ENCODE data around the gene NRG3.

NRG3 gene

DNA sequence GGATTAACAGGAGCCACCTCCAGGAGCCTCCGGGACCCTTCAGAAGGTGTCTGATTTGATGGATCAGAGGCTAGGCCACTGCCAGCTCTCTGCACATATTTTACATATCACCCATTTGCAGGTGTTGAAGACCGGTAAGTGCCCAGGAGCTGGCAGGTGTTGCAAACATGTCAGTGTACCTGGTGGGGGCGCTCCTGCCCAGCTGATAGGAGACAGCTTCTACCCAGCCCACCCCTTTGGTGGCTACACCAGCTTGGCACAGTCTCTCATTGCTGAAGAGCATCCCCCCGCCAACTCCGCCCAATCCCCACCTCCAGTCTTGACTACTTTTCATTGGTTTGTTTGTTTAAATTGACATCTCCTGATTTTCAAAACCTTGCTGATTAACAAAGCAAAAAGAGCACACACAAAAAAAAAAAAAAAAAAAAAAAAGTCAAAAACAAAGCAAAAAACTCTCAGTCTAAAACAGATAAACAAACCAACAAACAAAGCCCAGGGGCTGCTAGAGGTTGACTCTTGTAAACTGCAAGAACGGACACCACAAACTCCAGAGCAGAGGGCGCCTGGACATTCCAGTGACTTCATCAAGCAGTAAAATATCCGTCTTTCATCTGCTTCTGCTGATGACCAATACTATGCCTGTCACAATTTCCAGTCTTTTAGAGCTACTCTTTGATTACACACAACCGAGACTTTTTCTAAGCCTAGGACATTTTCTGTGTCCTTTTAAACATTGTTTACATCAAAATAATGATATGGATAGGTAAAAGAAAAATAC, 275.3 kb downstream of the NRG3 start:
- Histone ChIP-seq H3K9me3 (no peaks in the 10 kb centered on the region), H3K36me3 (no peaks in the 10 kb centered on the region), H3K4me3 (ENCODE audit: low read depth, low read length) (peak overlapping the region; percentile 34), H3K4me1 (peaks cover 11% of the 10 kb centered on the region), H3K27me3 (no peaks in the 10 kb centered on the region)
- peak; percentile 89 for DNase-seq
- TF ChIP-seq, protein P1, sequence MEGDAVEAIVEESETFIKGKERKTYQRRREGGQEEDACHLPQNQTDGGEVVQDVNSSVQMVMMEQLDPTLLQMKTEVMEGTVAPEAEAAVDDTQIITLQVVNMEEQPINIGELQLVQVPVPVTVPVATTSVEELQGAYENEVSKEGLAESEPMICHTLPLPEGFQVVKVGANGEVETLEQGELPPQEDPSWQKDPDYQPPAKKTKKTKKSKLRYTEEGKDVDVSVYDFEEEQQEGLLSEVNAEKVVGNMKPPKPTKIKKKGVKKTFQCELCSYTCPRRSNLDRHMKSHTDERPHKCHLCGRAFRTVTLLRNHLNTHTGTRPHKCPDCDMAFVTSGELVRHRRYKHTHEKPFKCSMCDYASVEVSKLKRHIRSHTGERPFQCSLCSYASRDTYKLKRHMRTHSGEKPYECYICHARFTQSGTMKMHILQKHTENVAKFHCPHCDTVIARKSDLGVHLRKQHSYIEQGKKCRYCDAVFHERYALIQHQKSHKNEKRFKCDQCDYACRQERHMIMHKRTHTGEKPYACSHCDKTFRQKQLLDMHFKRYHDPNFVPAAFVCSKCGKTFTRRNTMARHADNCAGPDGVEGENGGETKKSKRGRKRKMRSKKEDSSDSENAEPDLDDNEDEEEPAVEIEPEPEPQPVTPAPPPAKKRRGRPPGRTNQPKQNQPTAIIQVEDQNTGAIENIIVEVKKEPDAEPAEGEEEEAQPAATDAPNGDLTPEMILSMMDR (IDR thresholded peaks at IDR 0.05; ENCODE audit: low read depth, low read length): peak; percentile 82

DNA sequence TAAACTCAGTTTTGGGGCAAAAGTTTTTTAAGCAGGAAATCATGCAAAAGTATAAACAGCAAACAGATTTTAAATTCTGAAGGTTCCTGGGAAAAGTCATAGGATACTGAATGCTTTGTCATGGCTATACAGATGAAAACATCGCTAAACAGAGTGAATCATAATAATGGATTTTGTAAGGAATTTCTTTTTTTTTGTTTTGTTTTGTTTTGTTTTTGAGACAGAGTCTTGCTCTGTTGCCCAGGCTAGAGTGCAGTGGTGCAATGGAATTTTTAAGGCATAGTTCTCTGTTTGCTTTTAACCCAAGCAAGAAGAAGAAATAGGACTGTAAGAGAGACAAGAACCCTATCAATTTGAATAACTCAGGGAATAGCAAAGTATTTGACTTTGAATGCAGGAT, 285.3 kb downstream of the NRG3 start:
- TF ChIP-seq, protein P1 (IDR thresholded peaks at IDR 0.05; ENCODE audit: low read depth, low read length): no peak
- Histone ChIP-seq H3K4me3 (ENCODE audit: low read depth, low read length) (no peak overlapping the region), H3K27me3 (no peaks in the 10 kb centered on the region), H3K9me3 (no peaks in the 10 kb centered on the region), H3K4me1 (no peaks in the 10 kb centered on the region), H3K36me3 (no peaks in the 10 kb centered on the region)
- no peak for DNase-seq

DNA sequence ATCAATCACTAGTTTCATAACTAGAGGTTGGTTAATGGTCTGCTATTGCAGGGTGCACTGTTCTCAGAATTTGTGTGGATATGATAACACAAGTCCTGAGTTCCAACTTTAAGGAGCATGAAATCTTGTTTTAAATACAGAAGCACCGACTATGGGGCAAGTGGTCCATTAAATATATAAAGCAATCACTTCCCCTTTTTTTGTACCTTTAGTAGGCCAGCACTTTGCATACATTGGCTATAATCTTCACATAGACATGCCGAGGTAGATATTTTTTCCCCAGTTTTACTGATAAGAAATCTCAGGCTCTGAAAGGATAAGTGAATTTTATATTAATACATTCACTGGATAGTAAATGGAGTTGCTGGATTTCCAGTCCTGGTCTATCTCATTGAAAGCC, 286.3 kb downstream of the NRG3 start:
- no peak overlapping the region for H3K4me3 ChIP-seq (ENCODE audit: low read depth, low read length)
- no peak for DNase-seq
- H3K4me1 ChIP-seq: no peaks in the 10 kb centered on the region
- H3K9me3 ChIP-seq: no peaks in the 10 kb centered on the region
- no peaks in the 10 kb centered on the region for H3K27me3 ChIP-seq
- TF ChIP-seq, protein P1 (IDR thresholded peaks at IDR 0.05; ENCODE audit: low read depth, low read length): no peak
- H3K36me3 ChIP-seq: no peaks in the 10 kb centered on the region

DNA sequence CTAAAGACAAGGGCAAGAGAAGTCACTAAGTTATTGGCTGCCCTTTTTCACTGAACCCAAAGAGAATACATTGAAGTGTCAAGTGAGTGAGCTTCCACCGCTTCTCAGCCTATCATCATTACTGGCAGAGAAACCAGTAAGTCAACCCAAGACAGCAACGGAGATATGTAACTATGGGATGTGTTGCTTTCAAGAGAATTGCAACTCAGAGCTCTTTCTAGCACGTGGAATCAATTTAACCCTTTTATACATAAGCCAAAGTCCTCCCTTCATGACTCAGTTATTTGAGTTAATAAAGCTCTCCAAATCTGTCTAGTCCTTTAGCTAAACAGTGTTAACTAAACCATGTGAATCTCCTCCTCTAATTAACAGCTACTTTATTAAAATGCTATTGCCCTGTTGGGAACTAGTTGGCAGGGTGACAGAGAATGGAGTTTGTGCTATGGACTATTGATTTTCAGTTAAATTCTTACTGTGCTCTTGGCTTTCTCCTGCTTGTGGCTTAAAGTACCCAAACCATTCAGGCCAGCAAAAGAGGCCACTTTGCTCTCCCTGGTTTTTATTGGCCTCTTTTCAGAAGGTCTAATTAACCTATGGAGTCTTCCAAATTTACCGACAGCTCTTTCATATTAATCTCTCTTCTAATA, 287.7 kb downstream of the NRG3 start:
- no peaks in the 10 kb centered on the region for H3K4me1 ChIP-seq
- H3K4me3 ChIP-seq (ENCODE audit: low read depth, low read length): no peak overlapping the region
- H3K36me3 ChIP-seq: no peaks in the 10 kb centered on the region
- TF ChIP-seq, protein P1 (IDR thresholded peaks at IDR 0.05; ENCODE audit: low read depth, low read length): no peak
- no peaks in the 10 kb centered on the region for H3K27me3 ChIP-seq
- H3K9me3 ChIP-seq: no peaks in the 10 kb centered on the region
- no peak for DNase-seq

DNA sequence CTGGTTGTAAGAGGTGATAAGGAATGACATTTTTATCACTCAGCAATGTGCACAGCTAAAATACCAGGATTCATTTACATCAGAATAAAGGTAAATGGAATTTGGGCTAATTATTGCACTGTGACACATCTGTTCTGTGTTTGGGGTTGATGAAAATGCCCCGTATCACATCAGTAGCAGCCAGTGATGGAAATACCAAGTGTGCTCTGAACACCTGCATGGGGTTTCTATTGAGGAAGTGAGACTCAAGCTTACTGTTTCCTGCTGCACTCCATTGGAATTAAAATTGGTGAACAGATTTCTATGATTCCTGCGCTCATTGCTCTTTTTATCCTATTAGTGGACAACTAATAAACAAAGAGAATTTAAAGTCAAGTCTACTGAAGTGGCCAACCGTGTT, 296.9 kb downstream of the NRG3 start:
- H3K4me3 ChIP-seq (ENCODE audit: low read depth, low read length): no peak overlapping the region

More for the DNA sequence above, 296.9 kb downstream of the NRG3 start:
- Histone ChIP-seq H3K9me3 (no peaks in the 10 kb centered on the region), H3K27me3 (no peaks in the 10 kb centered on the region), H3K36me3 (no peaks in the 10 kb centered on the region), H3K4me1 (no peaks in the 10 kb centered on the region)
- no peak for DNase-seq
- TF ChIP-seq, protein P1 (IDR thresholded peaks at IDR 0.05; ENCODE audit: low read depth, low read length): no peak

Measured in BE2C (cell line).